ENCODE data around the gene ANKRD10.

Gene ANKRD10

DNA sequence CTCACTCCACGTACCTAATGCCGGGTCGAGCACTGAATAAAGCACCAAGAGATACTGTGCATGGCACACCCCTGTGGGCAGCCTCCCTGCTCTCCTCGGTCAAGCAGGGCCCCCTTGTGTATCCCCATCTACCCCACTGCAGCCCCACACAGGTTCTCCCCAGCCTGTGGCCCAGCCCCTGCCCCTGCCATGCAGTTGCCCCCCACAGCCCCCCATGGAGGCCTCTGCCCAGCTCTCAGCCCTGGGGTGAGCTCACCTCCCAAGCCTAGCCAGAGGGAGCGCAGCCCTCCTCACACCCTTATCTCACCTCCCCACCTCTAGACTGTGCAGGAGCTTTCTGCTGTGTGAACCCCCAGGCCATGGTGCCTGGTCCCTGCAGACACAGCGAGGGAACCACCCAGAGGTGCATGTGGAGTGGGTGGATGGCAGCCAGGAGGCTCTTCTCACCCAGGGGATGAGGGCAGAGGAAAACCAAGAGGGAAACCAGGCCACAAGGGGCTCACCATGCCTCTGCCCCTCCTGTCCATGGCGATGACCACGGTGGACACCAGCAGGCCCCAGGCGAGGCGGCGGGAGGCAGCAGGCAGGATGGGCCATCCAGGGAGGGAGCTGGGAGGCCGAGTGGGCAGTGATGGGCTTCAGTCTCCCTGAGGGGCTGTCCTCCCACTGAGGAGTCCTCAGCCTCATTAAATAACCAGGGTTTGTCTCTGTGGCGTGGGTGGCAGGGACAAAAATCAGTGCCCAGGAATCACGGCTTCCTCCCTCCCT, 83.2 kb downstream of the ANKRD10 start:
- no peak for DNase-seq (ENCODE audit: low read depth, low spot score)

DNA sequence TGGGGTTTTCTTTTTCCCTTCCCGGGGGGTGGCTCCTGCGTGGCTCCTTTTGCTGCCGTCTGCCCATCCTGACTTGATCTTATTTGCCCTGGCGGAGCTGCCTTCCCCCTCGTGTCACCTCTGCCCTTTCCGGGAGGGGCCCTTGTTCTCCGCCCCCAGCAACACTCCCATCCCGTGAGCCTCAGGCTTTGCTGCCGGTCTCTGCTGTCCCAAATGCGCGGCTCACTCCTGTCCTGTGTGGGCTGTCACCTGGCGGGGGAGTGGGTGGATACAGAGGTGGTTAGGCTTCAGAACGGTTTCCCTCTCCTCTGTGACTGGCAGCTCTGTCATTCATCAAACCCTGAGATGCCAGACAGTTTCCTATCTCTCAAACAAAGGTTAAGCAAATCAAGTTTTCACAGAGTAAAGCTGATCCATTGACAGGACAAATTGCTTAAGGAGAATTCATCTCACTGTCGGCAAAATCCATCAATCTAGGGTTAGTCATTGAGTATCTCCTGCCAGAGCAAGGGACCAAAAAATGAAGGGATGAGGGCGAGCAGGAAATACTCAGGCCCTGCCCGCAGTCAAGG, 84.0 kb downstream of the ANKRD10 start:
- DNase-seq (ENCODE audit: low read depth, low spot score) = no peak

DNA sequence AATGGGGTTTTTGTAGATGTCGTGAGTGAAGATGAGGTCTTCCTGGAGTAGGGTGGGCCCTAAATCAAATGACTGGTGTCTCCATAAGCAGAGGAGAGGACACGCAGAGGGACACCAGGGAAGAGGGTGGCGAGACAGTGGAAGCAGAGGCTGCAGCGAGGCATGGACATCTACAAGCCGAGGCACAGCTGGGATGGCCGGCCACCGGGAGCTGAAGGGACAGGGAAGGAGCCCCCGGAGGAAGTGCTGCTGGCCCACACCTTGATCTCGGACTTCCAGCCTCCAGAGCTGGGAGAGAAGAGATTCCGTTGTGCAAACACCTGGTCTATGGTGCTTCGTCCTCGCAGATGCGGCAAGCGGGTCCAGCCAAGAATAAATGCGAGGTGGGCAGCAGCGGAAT, 84.5 kb downstream of the ANKRD10 start:
- no peak for DNase-seq (ENCODE audit: low read depth, low spot score)

DNA sequence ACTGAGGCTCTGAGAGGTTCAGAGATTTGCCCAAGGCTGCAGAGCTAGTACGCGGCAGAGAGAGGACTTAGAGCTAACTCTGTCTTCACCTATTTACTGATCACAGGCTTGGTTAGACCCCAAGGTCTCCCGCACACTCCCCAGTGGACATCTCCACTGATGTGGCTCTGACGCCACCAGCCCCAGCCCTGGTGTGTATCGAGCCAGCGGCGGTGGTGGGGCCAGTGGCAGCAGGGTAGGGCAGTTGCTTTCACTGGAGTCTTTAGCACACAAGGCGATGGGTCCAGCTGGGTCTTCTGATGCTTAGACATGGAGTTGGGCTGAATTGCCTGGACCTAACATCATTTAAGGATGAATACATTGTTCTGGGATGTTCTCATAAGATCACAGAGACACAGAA, 85.4 kb downstream of the ANKRD10 start:
- DNase-seq (ENCODE audit: low read depth, low spot score) = no peak

DNA sequence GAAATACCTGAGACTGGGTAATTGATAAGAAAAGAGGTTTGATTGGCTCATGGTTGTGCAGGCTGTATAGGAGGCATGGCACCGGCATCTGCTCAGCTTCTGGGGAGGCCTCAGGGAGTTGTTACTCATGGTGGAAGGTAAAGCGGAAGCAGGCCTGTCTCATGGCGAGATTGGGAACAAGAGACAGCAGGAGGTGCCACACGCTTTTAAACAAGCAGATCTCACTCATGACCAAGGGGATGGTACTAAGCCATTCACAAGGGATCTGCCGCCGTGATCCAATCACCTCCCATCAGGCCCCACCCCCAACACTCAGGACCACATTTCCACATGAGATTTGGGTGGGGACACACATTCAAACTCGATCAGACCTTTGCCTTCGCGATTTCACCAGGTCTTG, 86.2 kb downstream of the ANKRD10 start:
- DNase-seq (ENCODE audit: low read depth, low spot score) = no peak

All from astrocyte of the hippocampus (primary cell).